HG03571 (cell line): ENCODE results near the gene TNFSF9.
"Not testable (repeated sequence)": the region's sequence is repeated elsewhere in the genome, so short reads cannot be mapped to it uniquely, and the experiment has no call there.

Experiments
- ATAC-seq: cut with Tn5 transposase; IDR thresholded peaks from one replicate; pipeline ENCODE4 v1.9.1; 2021; ENCODE audit not compliant: unreplicated experiment

TNFSF9 gene

GRCh38 chr19:6571167-6571566 lies 40.3 kb downstream of the TNFSF9 start:
- no peak for ATAC-seq

DNA sequence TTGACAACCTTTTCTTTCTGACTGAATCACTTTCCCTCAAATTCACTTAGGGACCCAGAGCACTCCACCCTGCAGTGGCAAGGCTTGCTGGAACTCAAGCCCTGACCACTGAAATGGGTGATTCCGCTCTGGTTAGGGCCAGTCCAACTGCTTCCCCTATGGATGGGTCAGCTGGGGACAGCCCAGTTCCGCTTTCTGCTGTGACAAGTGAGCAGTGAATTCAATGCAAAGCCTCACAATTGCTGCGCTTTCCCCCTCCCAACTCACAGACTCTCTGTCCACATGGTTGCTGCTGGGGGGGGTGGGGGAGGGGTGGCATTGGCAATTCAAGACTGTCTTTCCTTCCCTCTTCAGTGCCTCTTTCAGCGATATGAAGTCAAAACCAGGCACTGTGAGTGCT lies 41.4 kb downstream of the TNFSF9 start:
- ATAC-seq: no peak

- ATAC-seq: no peak
Observed at GRCh38 chr19:6573350-6573749, 42.5 kb downstream of the TNFSF9 start.

- no peak for ATAC-seq
Observed at GRCh38 chr19:6576869-6577475, 46.1 kb downstream of the TNFSF9 start.

GRCh38 chr19:6577476-6578125 lies 46.8 kb downstream of the TNFSF9 start:
- peak; percentile 57 for ATAC-seq

DNA sequence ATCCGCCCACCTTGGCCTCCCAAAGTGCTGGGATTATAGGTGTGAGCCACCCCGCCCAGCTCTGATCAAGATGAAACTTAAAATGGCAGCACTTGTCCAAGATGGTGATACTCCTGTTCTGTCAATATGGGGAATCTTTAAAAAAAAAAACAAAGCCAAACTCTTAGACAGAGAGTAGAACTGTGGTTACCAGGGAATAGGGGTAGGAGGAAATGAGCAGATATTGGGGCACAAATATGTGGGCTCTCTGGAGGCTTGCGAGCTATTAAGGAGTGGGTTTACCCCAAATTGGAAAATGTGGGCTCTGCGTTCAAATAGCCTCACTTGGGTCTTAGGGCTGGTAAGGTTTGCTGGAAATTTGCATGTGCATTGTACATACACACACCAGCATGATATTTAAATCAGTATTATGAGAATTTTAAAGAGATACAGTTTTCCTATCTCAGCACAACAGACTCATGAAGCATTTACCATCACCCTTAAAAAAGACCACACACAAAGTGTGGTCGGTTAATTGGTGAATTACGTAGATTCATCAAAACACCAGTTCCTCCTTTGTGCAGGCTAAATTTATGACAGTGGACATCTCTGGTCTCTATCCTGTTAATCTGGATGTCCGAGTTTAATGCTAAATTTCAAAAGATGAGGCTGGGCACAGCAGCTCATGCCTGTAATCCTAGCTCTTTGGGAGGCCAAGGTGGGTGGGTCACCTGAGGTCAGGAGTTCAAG lies 48.8 kb downstream of the TNFSF9 start:
- ATAC-seq: no peak

DNA sequence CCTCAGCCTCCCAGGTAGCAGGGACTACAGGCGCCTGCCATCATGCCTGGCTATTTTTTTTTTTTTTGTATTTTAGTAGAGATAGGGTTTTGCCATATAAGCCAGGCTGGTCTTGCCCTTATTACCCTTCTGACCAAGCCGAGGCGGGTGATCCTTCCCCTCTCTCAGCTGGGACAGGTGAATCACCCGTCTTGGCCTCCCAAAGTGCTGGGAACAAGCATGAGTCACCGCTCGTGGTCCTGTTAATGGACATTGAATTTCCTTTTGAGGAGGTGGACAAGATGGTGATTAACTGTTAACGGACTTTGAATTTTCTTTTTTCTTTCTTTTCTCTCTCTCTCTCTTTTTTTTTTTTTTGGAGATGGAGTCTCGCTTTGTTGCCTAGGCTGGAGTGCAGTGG lies 49.5 kb downstream of the TNFSF9 start:
- no peak for ATAC-seq

DNA sequence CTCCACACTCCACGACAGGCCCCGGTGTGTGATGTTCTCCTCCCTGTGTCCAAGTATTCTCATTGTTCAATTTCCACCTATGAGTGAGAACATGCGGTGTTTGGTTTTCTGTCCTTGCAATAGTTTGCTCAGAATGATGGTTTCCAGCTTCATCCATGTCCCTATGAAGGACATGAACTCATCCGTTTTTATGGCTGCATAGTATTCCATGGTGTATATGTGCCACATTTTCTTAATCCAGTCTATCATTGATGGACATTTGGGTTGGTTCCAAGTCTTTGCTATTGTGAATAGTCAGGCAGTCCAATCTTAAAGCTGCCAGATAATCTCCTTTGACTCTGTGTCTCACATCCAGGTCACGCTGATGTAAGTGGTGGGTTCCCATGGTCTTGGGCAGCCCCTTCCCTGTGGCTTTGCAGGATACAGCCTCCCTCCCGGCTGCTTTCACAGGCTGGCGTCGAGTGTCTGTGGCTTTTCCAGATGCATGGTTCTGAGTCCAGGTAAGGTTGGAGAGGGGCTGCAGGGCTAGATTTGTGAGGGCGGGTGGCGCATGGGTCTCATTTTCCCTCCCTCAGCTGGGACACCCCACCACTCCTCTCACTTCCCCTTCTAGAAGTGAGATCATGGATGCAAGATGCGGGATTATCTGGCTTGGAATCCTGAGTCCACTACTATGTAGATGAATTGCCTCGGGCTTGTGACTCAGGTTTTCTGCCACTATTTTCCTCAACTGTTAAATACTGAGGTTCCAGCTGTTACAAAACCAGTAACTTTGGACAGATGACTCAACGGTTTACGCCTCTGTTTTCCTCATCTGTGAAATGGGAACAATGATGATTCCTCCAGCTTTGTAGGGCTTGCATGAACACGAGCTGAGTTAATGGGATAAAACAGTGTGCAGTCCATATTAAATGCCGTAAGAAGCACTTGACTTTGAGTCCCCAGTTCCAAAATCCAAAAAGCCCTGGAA lies 52.0 kb downstream of the TNFSF9 start:
- not testable (repeated sequence) for ATAC-seq
